Activated naive CD8-positive, alpha-beta T cell treated with anti-CD3 and anti-CD28 coated beads, Interleukin-2, amount 50 U/mL, for 24 hours (primary cell): Measurements from ENCODE around the gene LNX2.
A peak's percentile ranks its signal among the peaks of the same experiment; 100 is the strongest.

ENCODE experiments used
- ATAC-seq: fragments of 150-1000 bp; cut with Tn5 transposase; one replicate; pipeline ENCODE4 v1.10.0; 2021
- DNase-seq: peaks from one replicate; pipeline ENCODE4 v3.0.0; 2021
- H3K27ac Mint-ChIP-seq: one replicate; pipeline ENCODE4 v1.8.0; 2021; ENCODE audit warnings: mild to moderate bottlenecking, mixed read lengths
- H3K27me3 Mint-ChIP-seq: one replicate; pipeline ENCODE4 v1.8.0; 2021; ENCODE audit warnings: mixed read lengths
- H3K36me3 Mint-ChIP-seq: one replicate; pipeline ENCODE4 v1.8.0; 2021; ENCODE audit warnings: low read depth, mixed read lengths
- H3K4me1 Mint-ChIP-seq: one replicate; pipeline ENCODE4 v1.8.0; 2021; ENCODE audit warnings: mixed read lengths
- H3K4me3 Mint-ChIP-seq: one replicate; pipeline ENCODE4 v1.8.0; 2021; ENCODE audit warnings: mild to moderate bottlenecking, moderate library complexity, mixed read lengths
- H3K9me3 Mint-ChIP-seq: one replicate; pipeline ENCODE4 v1.8.0; 2021; ENCODE audit warnings: mixed read lengths

Gene LNX2

DNA sequence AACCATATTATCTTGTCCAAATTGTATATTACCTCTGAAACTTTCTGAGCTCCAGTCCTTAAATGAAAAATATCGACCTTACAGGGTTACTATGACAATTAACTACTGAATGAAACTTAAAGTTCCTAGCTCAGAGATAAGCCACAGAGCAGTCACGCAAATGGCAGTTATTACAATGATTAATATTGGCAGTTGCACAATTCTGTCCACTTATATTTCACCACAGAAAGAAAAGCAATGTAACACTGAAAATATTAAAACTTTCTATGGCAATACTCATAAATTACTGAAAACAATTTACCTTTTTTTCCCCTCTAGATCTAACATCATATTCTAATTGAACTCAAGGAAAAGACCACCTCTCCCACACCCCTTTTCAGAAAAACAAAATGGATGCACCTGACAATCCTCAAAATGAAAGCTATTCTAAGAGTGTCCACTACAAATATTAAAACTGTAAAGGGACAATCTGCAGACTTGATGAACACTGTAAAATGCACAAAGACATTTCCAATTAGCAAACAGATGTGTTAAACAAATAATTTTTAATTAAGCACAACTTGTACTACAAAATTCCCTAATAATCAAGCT is 14.6 kb downstream of the LNX2 start:
- peaks cover 26% of the 10 kb centered on the region for H3K4me1 Mint-ChIP-seq
- ATAC-seq (no peak), DNase-seq (no peak)
- H3K27ac Mint-ChIP-seq, result no peak overlapping the region
- no peak overlapping the region for H3K4me3 Mint-ChIP-seq
- H3K9me3 Mint-ChIP-seq, result no peaks in the 10 kb centered on the region
- no peaks in the 10 kb centered on the region for H3K27me3 Mint-ChIP-seq
- peaks cover 4% of the 10 kb centered on the region for H3K36me3 Mint-ChIP-seq

DNA sequence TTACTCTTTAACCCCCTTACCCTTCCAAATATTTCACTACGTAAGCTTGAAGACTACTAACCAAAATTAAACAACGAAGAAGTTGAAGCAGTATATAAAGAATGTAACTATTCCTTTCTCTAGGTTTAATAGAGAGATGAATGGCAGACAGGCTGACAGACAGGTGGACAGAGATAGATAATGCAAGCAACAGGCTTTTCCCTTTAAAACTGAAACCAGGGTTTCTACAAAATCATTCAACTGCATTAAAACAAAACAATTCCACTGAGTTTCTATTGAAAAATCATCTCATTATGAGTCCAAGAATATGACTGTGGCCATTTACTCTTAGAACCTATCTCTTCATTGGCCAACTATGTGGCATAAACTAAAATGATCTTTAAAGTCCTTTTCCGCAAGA is 15.2 kb downstream of the LNX2 start:
- Mint-ChIP-seq H3K27ac (no peak overlapping the region), H3K9me3 (no peaks in the 10 kb centered on the region), H3K27me3 (no peaks in the 10 kb centered on the region), H3K4me3 (no peak overlapping the region), H3K36me3 (peaks cover 4% of the 10 kb centered on the region), H3K4me1 (peaks cover 25% of the 10 kb centered on the region)
- DNase-seq (no peak), ATAC-seq (no peak)

DNA sequence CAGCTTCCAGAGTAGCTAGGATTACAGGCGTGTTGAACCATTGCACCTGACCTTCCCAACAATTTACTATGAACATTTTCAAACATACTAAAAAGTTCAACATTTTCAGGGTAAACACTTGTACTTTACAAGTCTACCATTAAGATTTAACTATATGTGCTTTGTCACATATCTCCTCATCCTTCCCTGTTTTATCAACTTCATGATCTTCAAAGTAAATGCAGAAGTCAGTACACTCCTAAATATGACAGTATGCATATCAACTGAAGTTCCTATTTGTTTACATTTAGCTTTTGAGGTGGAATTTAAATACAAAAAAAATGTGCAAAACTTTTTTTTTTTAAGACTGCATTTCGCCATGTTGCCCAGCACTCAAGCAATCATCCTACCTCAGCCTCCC is 18.5 kb downstream of the LNX2 start:
- Mint-ChIP-seq H3K4me1 (peaks cover 17% of the 10 kb centered on the region), H3K27ac (no peak overlapping the region), H3K36me3 (peaks cover 4% of the 10 kb centered on the region), H3K27me3 (no peaks in the 10 kb centered on the region), H3K4me3 (no peak overlapping the region), H3K9me3 (no peaks in the 10 kb centered on the region)
- no peak for ATAC-seq
- DNase-seq, result no peak

DNA sequence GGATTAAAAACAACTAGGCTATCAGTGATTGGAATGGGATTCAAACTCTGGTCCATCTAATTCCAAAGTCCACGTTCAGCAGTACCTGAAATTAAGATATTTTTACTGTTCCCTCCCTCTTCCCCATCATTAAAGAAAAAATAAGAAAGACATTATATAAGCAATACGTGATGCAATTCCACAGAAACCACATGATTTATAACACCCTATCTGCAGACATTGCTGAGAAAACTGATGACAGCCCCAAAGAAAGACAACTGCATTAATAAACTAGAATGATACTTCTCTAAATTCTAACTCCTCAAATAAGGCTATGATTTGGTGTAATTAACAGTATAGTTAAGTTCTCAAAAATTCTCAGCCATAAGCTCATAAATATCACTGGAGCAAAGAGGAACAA is 19.1 kb downstream of the LNX2 start:
- no peak overlapping the region for H3K27ac Mint-ChIP-seq
- peaks cover 4% of the 10 kb centered on the region for H3K36me3 Mint-ChIP-seq
- no peak overlapping the region for H3K4me3 Mint-ChIP-seq
- H3K27me3 Mint-ChIP-seq, result no peaks in the 10 kb centered on the region
- peaks cover 17% of the 10 kb centered on the region for H3K4me1 Mint-ChIP-seq
- H3K9me3 Mint-ChIP-seq, result no peaks in the 10 kb centered on the region
- DNase-seq (no peak), ATAC-seq (no peak)

DNA sequence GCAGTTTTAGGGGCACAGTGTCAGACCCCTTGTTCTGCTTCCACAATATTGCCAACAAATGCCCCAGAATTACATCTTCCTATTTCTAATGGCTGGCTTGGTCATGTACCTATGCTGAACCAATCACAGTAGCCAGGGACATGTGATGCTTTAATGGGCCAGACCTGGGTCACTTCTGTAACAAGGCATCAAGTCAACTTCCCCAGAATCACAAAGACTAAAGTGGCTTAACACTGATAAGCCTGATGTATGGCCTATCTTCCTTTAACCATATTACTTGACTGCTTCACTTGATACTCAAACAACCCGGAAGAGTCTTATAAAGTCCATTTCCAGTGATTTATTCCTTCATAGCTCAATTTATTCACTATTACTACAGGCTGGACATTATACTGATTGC is 19.6 kb downstream of the LNX2 start:
- H3K27ac Mint-ChIP-seq, result no peak overlapping the region
- H3K4me3 Mint-ChIP-seq, result no peak overlapping the region
- peaks cover 15% of the 10 kb centered on the region for H3K4me1 Mint-ChIP-seq
- H3K9me3 Mint-ChIP-seq, result no peaks in the 10 kb centered on the region
- ATAC-seq (no peak), DNase-seq (no peak)
- H3K36me3 Mint-ChIP-seq, result peaks cover 4% of the 10 kb centered on the region
- H3K27me3 Mint-ChIP-seq, result no peaks in the 10 kb centered on the region

DNA sequence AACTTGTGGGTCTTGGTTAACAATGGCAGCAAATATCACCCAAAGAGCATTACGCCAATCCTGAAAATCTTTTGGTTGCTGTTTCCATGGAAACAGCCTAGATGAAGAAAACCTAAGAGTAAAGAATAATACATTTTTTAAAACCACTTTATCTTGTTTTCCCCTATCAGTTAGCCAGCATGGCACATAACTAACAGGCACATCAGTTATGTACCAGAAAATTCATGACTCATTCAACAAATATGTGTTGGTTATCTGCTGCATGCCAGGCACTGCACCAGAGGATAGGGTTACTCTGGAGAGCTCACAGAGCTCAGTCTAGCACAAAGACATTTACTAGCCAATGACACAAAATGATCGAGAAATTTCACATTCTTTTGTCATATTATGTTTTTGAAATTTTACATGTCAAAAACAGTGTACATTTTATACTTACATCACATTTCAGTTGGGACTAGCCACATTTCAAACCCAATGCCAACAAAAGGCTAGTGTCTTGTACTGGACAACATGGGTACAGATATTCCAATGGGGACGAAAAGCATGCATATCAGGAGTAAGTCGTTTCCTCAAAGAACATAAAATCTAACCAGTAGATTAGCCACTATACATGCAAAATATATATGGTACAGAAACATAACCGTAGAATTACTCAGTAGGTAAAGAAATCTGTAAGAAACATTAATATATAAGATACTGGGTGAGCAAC is 20.3 kb downstream of the LNX2 start:
- Mint-ChIP-seq H3K4me3 (no peak overlapping the region), H3K36me3 (peaks cover 4% of the 10 kb centered on the region), H3K27me3 (no peaks in the 10 kb centered on the region), H3K27ac (no peak overlapping the region), H3K9me3 (no peaks in the 10 kb centered on the region), H3K4me1 (peaks cover 14% of the 10 kb centered on the region)
- no peak for DNase-seq
- ATAC-seq, result no peak

DNA sequence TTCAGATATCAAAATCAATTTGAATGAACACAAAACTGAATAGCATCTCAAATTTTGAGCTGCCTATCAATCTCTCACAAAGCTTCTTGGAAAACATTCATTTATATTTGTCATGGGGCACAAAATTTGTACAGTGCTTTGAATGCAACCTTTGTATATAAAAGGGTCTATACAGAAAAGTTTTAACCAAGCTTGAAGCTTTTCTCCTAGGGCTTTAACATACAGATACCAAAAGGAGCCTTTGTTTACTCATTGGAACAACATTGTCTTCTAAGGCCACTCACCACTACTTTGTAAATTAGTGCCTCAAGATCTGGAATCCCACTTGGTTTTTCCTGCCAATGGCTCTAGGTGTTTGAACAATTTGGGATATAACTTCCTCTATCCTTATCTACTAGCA is 21.2 kb downstream of the LNX2 start:
- H3K36me3 Mint-ChIP-seq, result peaks cover 2% of the 10 kb centered on the region
- no peak for ATAC-seq
- H3K27me3 Mint-ChIP-seq, result no peaks in the 10 kb centered on the region
- no peaks in the 10 kb centered on the region for H3K9me3 Mint-ChIP-seq
- no peak for DNase-seq
- peaks cover 11% of the 10 kb centered on the region for H3K4me1 Mint-ChIP-seq
- H3K4me3 Mint-ChIP-seq, result no peak overlapping the region
- H3K27ac Mint-ChIP-seq, result no peak overlapping the region

DNA sequence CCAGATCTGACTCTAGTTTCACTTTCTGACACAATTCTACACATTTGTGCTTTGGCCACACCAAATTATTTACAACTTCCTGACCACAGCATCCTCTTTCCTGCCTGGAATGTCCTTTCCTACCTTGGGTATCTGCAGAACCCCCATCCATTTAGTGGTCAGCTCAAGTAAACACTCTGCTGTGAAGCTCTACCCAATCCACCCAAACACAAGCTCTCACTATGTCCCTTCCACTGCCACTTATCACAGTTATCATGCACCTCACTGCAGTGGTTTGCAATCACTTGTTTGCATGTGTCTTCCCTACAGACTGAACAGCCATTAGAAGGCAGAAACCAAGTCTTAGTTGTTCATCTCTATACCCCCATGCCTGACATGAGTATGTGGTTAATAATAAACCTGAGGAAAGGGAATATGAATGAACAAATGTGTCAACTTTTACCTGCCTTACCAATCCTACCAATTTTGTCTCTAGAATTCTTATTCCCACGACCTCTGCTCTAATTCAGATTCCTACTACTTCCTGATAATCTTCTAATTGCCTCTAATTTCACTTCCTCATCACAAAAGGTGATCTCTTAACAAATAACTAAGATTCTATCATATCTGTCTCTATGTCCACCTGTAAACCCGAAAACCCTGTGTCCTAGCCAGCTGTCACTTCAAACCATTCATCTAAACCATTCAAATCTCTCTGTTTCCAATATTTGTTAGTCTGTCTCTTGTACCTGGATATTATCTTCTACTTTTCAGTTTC is 25.1 kb downstream of the LNX2 start:
- ATAC-seq, result no peak
- Mint-ChIP-seq H3K4me1 (peaks cover 3% of the 10 kb centered on the region), H3K27ac (no peak overlapping the region), H3K9me3 (no peaks in the 10 kb centered on the region), H3K27me3 (no peaks in the 10 kb centered on the region), H3K4me3 (no peak overlapping the region), H3K36me3 (no peaks in the 10 kb centered on the region)
- DNase-seq, result no peak

DNA sequence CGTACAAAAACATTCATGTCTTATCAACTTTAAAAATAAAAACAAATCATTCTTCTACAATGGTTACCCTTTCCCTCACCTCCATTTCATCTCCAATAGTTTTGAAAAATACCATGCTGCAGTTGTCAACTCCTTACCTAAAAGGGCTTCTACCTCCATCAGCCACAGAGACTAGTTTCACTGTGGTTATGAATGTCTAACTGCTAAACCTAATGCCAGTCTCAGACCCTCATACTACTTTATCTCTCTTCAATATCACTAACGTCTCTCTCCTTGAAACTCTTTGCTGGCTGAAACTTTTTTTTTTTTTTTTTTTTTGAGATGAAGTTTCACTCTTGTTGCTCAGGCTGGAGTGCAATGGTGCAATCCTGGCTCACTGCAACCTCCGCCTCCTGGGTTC is 27.1 kb downstream of the LNX2 start:
- no peak overlapping the region for H3K4me3 Mint-ChIP-seq
- H3K27me3 Mint-ChIP-seq, result no peaks in the 10 kb centered on the region
- no peaks in the 10 kb centered on the region for H3K36me3 Mint-ChIP-seq
- H3K9me3 Mint-ChIP-seq, result peaks cover 3% of the 10 kb centered on the region
- no peaks in the 10 kb centered on the region for H3K4me1 Mint-ChIP-seq
- no peak overlapping the region for H3K27ac Mint-ChIP-seq
- DNase-seq (no peak), ATAC-seq (peak; percentile 72)

DNA sequence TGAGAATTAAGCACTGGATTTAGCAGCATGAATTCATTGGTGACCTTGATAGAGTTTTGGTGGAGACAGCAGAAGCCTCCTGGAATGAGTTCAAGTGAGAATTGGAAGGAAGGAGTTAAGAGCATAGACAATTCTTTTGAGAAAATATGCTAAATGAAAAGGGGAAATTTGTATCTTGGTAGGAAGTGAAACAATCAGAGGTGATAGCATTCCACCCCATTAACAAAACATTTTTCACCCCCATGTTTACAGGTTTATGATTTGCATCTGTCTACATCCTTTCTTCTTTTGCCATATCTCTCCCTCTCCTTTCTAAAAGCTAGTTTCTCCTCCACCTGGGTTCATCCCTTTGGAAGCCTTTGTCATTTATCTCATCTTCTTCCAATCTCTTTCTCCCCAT is 27.5 kb downstream of the LNX2 start:
- Mint-ChIP-seq H3K9me3 (peaks cover 6% of the 10 kb centered on the region), H3K4me1 (no peaks in the 10 kb centered on the region), H3K27me3 (no peaks in the 10 kb centered on the region), H3K27ac (no peak overlapping the region), H3K36me3 (no peaks in the 10 kb centered on the region), H3K4me3 (no peak overlapping the region)
- DNase-seq (no peak), ATAC-seq (no peak)

DNA sequence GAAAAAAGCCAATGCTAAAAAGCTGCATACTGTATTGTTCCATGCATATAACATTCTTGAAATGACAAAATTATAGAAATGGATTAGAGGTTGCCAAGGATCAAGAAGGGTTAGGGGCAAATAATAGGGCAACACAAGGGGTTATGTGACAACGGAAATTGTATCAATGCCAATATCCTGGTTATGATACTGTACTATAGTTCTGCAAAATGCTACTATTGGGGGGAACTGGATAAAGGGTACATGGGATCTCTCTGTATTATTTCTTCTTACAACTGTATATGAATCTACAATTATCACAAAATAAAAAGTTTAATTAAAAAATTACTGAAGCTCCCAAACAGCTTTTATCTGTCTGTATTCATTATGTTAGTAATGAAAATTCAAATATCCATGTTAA is 31.9 kb downstream of the LNX2 start:
- H3K4me3 Mint-ChIP-seq, result no peak overlapping the region
- H3K9me3 Mint-ChIP-seq, result peaks cover 6% of the 10 kb centered on the region
- no peak for DNase-seq
- H3K4me1 Mint-ChIP-seq, result peaks cover 19% of the 10 kb centered on the region
- ATAC-seq, result no peak
- no peaks in the 10 kb centered on the region for H3K27me3 Mint-ChIP-seq
- no peak overlapping the region for H3K27ac Mint-ChIP-seq
- no peaks in the 10 kb centered on the region for H3K36me3 Mint-ChIP-seq

DNA sequence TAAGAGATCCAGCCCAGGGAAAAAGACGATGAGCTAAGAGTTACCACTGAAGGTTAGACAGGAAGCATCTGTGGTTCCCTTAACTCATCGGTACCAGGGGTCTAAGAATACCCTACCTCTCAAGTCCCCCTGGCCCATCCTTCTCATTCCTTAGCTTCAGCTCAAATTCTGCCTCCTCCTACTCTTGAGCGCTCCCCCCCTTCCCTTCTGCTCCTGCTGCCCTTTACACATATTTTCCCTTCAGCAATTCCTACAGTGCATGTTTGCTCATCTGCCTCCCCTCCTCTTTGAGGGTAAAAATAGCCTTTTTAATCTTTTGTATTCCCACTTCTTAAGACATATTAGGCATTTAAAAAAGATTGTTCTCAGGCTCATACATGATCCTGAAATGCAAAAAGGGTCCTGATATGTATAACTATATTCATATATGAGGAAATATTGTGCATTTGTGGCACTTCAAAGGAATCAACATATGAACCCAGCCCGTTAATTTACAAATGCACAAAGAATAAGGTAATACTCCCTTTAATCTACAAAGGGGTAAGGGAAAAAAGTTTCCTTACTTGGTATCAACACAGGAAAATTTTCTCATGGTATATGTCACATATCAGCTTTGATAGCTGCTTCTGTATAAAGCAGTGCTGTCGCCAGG is 33.1 kb downstream of the LNX2 start:
- DNase-seq (no peak), ATAC-seq (no peak)
- H3K27me3 Mint-ChIP-seq, result no peaks in the 10 kb centered on the region

DNA sequence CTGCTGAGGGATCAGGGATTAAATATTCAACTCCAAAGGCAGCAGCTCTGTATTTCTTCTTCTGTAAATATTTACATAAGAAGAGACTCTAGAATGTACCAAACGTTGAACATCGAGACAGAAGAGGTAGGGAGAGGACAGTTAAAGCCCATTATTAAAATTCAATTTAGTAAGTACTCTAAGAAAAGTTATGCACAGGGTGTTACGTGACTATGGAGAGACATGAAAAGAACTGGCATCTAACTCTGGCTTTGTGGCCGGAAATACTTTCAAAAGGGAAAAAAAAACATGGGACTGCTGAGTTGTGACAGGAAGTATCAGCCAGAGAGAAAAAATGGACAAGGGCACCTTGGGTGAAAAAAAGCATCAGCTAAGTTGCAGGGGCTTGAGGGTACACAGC is 36.7 kb downstream of the LNX2 start:
- Mint-ChIP-seq H3K4me1 (peaks cover 19% of the 10 kb centered on the region), H3K27me3 (no peaks in the 10 kb centered on the region), H3K4me3 (no peak overlapping the region), H3K27ac (no peak overlapping the region), H3K9me3 (peaks cover 6% of the 10 kb centered on the region), H3K36me3 (peaks cover 4% of the 10 kb centered on the region)
- ATAC-seq (no peak), DNase-seq (no peak)

More for the DNA sequence above, 33.1 kb downstream of the LNX2 start:
- Mint-ChIP-seq H3K4me3 (no peak overlapping the region), H3K4me1 (peaks cover 19% of the 10 kb centered on the region), H3K9me3 (peaks cover 6% of the 10 kb centered on the region), H3K36me3 (no peaks in the 10 kb centered on the region), H3K27ac (no peak overlapping the region)

DNA sequence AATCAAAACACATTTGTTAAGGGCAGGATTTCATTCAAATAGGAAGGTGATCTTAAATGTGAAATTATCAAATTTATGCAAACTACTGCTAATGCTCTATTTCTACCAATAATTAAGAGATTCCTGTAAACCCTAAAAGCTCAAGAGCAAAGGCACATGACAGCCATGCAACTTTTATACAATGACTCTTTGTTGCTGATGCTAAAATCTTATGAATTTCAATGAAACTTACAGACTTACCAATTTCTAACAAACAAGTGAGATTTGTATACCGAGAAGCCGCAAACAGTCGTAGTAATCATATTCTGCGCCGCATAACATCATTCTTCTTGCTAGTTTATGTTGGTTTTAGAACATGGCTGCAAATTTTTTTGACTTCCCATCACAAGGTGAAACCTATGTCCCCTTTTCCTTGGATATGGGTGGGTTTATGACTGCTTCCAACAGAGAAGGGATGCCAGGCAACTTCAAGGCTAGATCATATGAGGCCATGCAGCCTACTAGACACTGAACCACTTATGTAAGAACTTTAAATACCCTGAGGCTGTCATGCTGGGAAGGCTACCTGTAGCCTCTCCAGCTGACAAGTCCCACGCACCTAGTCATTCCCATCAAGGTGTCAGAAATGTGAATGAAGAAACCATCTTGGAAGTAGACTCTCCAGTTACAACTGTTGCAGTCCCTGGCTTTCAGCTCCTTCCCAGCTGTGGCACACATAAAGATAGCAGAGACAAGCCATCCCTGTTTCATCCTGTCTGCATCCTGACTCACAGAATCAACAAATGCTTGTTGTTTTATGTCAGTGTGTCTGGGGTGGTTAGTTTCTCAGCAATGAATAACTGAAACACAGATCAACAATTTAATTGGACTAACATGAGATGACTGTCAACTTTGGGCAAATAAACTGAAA is 42.0 kb downstream of the LNX2 start:
- no peaks in the 10 kb centered on the region for H3K9me3 Mint-ChIP-seq
- no peak for DNase-seq

More for the DNA sequence above, 42.0 kb downstream of the LNX2 start:
- no peak for ATAC-seq
- Mint-ChIP-seq H3K27me3 (no peaks in the 10 kb centered on the region), H3K4me1 (peaks cover 8% of the 10 kb centered on the region), H3K4me3 (no peak overlapping the region), H3K27ac (no peak overlapping the region), H3K36me3 (peaks cover 17% of the 10 kb centered on the region)
